OCI-M2 (cell line): Measurements from ENCODE around the gene DYSF.

Source experiments
- DNase-seq: peaks from one replicate; lab custom pipeline; 2025; ENCODE audit not compliant: unreplicated experiment; lab: John Stamatoyannopoulos, UW

The DYSF gene

GRCh38 chr2:71598526-71598925, 145.2 kb downstream of the DYSF start:
- DNase-seq = no peak

GRCh38 chr2:71599038-71599437, 145.7 kb downstream of the DYSF start:
- DNase-seq = no peak

DNA sequence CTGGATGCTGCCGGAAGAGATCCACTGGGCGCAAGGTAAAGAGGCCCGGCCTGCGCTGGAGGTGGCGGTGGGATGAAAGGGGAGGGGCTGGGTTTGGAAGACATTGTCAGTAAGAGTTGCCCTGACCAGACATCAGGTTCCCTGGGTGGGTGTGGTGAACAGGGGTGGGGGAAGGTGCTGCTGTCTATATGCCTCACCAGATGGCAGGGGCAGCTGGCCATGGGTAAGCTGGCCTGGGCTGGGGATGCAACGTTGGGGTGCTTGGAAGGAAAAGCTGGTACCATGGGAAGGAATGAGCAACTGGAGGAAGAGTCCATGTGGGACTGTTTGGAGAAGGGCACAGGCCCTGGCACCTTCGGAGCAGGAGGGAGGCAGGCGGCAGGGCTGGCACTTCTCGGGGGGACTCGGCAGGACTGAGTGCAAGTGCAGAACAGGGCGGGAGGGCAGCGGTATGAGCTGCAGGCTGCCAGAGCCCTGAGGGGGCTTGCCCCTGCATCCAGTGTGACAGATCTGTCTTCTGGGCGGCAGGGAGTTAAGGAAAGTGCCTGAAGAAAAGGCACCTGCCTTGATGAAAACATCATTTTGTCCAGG, 146.4 kb downstream of the DYSF start:
- no peak for DNase-seq

- no peak for DNase-seq
These were observed 147.2 kb downstream of the DYSF start for GRCh38 chr2:71600555-71600954.

DNA sequence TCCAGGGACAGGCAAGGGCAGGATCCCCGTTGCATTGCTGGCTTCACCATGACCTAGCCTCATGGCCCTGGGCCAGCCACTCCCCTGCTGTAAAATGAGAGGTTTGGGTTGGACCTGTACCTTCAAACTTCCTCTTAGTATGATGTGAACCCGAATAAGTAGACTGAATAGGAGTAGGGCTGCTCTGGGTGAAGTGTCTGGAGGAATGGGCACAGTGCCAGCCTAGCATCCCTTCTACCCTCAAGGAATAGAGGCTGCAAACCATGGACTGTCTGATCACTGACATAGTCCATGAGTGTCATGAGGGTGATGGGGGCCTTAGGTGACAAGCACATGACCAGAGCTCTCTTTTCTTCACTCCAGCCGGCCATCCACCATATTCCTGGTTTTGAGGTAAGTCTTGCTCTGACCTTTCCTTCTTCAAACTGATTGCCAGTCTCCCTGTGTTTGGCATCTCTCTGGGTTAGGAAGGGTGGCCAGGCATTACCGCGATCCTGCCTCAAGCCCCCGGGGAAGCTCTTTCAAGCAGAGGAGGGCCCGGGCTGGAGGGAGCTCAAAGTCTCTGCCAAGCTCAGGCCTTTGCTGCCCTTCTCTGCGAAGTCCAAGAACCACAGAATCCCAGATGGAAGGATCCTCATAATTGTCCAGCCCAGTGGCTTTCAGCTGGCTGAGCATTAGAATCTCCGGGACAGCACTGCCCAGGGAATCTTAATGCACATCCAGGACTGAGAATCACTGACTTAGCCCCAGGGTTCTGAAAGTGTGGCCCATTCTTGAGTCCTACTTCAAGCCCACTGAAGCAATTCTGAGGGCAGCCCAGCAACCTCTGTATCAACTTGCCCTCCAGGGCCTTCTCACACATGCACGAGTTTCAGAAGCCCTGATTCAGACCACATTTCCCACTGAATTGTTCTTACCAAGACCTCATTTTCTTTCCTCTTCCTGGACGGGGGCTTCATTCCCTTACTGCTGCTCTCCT, 148.1 kb downstream of the DYSF start:
- no peak for DNase-seq

- DNase-seq = no peak
These were observed 148.7 kb downstream of the DYSF start for GRCh38 chr2:71602115-71602495.

DNA sequence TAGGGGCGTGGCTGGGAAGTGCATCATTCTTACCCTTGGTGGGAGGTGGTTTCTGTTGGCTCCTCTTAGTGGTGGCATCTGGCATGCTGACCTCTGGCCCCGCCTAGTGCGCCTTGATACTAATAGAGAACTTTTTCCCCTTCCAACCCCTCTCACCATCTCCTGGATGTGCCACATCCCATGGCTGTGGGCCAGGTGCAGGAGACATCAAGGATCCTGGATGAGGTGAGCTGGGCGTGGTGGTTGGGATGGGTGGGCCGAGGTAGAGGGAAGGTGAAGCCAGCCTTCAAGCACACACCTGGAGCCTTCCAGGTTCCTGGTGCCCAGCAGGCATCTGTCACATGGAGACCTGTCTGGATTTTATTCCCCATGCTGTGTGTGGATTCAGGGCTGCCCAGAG, 149.2 kb downstream of the DYSF start:
- DNase-seq = no peak

DNA sequence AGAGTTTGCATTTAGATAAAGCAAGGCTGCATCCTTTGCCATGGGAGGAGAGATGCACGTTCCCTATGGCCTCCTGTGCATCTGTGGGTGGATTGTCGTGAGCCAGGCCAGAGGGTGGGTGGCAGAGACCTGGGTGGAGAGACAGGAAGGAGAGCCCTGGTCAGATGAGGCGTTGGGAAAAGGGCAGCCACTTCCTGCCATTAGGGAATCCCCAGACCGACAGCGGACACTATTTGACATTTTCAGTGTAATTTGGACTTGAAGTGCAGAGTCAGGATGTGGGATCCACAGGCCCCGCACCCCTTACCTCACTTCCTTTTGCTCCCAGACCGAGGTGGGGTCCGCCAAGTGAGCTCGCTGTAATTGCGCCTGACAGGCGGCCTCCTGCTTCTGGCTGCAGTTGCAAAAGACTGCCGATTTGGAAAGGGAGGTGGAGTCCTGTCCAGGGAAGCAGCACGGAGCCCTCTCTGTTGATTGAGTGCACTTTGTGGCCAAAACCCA, 150.0 kb downstream of the DYSF start:
- DNase-seq = no peak

DNA sequence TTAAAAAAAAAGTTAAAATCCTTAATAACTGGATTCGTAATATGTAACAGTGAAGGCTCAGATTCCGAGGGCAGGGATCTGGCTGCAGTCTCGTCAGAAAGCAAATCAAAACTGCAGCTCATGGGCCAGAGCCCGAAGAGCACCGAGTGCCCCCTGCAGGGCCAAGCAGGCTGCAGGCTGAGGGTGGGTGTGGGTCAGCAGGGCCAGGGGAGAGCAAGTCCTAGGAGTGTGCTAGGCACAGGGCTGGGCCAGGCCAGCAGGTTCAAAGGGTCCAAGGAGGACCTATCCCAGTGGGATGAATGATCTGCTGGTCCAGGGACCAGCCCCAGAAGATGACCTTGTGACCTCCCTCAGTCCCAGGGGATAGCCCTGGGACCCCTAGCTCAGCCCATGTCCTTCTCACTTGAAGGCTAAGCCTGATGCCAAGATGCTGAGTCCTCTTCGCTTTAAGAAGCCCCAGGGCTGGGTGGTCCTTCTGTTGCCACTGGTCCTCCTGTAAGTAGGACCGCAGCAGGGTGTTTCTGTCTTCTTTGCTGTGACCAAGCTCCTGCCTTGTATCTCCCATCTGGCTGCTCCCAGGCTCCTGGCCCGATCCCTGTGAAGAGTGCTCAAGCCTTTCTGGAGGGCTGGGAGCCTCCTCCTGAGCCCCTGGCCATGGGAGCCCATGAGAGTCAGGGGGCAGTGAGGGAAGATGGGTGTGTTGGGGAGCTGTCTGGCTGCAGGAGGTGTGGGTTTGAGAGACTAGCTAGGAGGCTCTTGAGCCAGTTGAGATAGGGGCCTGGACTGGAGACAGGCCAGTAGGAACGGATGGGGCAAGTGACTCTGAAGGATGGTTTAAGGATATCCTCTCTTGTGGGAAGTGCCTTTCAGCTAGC, 150.7 kb downstream of the DYSF start:
- DNase-seq = no peak

- DNase-seq = no peak
These were observed 151.4 kb downstream of the DYSF start for GRCh38 chr2:71604726-71605120.

GRCh38 chr2:71605173-71605641, 151.8 kb downstream of the DYSF start:
- no peak for DNase-seq

GRCh38 chr2:71605781-71606241, 152.4 kb downstream of the DYSF start:
- no peak for DNase-seq

GRCh38 chr2:71606244-71606643, 152.9 kb downstream of the DYSF start:
- DNase-seq = no peak

DNA sequence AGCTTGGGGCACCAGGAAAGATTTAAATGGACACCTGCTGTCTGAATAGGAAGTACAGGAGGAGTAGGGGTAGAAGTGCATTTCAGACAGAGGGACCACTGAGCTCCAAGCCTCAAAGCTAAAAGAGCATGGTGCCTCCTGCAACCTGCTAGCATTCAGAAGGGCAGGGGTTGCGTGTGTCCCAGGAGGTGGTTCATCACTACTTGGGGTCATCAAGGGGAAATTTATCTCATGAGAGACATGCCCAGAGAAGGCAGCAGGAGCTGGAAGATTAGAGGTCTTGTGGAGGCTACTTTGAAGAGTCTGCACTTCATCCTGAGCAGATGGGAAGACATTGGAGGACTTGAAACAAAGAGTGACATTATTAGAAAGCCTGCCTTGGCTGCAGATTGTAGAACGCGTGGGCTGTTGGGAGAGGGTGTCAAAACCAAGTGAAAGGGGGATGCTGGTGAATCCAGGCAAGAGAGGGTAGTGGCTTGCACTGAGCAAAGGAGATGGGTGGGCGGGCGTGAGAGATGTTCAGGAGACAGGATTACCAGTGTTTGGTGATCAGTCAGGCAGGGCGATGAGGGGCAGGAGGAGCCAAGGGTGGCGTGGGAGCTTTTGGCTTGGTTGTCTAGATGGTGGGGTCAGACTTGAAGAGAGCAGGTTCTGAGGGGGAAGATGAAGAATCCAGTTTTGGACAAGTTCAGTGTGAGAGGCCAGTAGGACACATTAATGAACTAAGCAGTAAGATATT, 154.0 kb downstream of the DYSF start:
- no peak for DNase-seq

- no peak for DNase-seq
These were observed 154.7 kb downstream of the DYSF start for GRCh38 chr2:71608034-71608433.

DNA sequence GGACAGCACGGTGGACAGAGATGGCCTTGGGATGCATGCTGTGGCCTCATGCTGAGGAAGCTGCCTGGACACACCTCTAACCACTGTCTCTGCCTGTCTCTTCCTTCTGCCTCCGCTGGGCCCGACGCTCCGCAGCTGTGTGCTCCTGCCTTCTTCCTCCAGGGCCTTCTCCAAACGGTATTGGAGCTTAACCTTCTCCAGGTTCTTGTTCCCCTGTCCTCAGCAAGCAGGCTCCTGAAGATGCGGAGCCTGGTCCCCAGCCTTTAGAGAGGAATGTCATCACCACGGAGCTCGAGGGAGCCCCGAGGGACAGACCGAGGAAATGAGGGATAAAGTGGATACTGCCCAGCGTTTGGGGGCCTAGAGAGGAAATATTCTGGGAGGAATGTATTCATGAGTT, 155.1 kb downstream of the DYSF start:
- DNase-seq = no peak

GRCh38 chr2:71609029-71609428, 155.7 kb downstream of the DYSF start:
- DNase-seq = no peak

DNA sequence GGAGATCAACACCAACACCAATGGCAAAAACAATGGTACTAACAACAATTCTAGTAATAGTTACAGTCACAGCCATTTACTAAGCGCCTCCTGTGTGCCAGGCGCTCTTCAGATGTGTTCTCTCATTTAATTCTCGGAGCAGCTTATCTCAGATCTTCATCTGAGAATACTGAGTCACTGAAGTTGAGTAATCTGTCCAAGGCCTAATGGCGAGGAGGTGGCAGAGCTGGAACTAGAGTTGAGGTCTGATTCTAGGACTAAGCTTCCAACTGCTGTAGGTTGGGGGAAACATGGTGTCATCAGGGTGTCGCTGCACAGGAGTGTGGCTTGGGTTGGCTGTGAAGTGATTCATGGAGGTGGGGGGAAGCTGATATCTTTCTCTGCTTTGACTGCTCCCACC, 156.1 kb downstream of the DYSF start:
- DNase-seq = no peak

DNA sequence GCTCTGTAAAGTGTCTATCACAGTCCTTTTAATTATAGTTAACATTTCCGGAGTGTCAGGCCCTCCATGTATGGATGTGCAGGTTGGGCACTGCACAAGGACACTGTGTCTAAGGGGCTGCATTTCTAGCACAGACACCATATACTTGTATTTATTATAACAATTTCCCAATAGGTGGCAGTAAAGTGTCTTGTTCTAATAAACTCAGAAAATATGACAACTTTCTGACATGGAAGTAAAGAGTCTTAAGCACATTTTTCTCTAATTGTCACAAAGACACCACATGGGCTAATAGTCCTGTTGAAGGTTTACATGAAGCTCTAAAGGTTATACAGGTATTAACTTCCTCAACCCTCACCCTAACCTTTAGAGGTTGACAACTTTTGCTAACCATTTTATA, 156.6 kb downstream of the DYSF start:
- DNase-seq = no peak

GRCh38 chr2:71610671-71611070, 157.3 kb downstream of the DYSF start:
- DNase-seq = no peak
